Mesendoderm (in vitro differentiated cells): ENCODE results near the gene MSLN.

Experiments used
- DNase-seq: peaks from one replicate; pipeline ENCODE4 v3.0.0; 2013
- H2AK5ac ChIP-seq: 2 replicates; pipeline ENCODE4 v1.6.1; 2013; ENCODE audit warnings: low read length, inconsistent platforms
- H2BK120ac ChIP-seq: 2 replicates; pipeline ENCODE4 v1.6.1; 2013; ENCODE audit warnings: low read depth, mild to moderate bottlenecking, low read length, moderate library complexity, mixed read lengths
- H2BK15ac ChIP-seq: replicated peaks from 2 replicates; pipeline ENCODE4 v1.6.1; 2013; ENCODE audit warnings: low read depth, mild to moderate bottlenecking, moderate library complexity
- H2BK5ac ChIP-seq: 2 replicates; pipeline ENCODE4 v1.6.1; 2013; ENCODE audit warnings: low read length, inconsistent platforms
- H3K18ac ChIP-seq: 2 replicates; pipeline ENCODE4 v1.6.1; 2013; ENCODE audit warnings: mild to moderate bottlenecking, low read length, mixed read lengths
- H3K23ac ChIP-seq: one replicate; pipeline ENCODE4 v1.6.1; 2013; ENCODE audit warnings: low read length
- H3K27ac ChIP-seq: 2 replicates; pipeline ENCODE4 v1.5.1; 2013; ENCODE audit warnings: low read depth, mild to moderate bottlenecking, inconsistent platforms, low read length, moderate library complexity
- H3K27me3 ChIP-seq: 2 replicates; pipeline ENCODE4 v1.6.1; 2013; ENCODE audit warnings: low read length, control low read depth, mild to moderate bottlenecking, inconsistent platforms; ENCODE audit not compliant: insufficient read depth, poor library complexity
- H3K36me3 ChIP-seq: 2 replicates; pipeline ENCODE4 v1.6.1; 2013; ENCODE audit warnings: low read length, inconsistent platforms; ENCODE audit not compliant: control insufficient read depth, insufficient read depth
- H3K4ac ChIP-seq: one replicate; pipeline ENCODE4 v1.6.1; 2013; ENCODE audit warnings: low read depth, mild to moderate bottlenecking, low read length, moderate library complexity
- H3K4me1 ChIP-seq: 2 replicates; pipeline ENCODE4 v1.6.1; 2013; ENCODE audit warnings: low read depth, low read length, inconsistent platforms; ENCODE audit not compliant: control insufficient read depth
- H3K4me2 ChIP-seq: 2 replicates; pipeline ENCODE4 v1.6.1; 2013; ENCODE audit warnings: low read length
- H3K4me3 ChIP-seq: 2 replicates; pipeline ENCODE4 v1.5.1; 2013; ENCODE audit warnings: mild to moderate bottlenecking, low read length
- H3K56ac ChIP-seq: one replicate; pipeline ENCODE4 v1.6.1; 2013; ENCODE audit warnings: low read length
- H3K79me1 ChIP-seq: 2 replicates; pipeline ENCODE4 v1.6.1; 2013; ENCODE audit warnings: low read length, inconsistent platforms
- H3K79me2 ChIP-seq: 2 replicates; pipeline ENCODE4 v1.6.1; 2013; ENCODE audit warnings: mild to moderate bottlenecking, low read length; ENCODE audit not compliant: control insufficient read depth, insufficient read depth
- H3K9ac ChIP-seq: 2 replicates; pipeline ENCODE4 v1.6.1; 2013; ENCODE audit warnings: low read length, inconsistent platforms
- H4K5ac ChIP-seq: one replicate; pipeline ENCODE4 v1.6.1; 2013; ENCODE audit warnings: low read length
- H4K8ac ChIP-seq: one replicate; pipeline ENCODE4 v1.6.1; 2013; ENCODE audit warnings: low read depth, mild to moderate bottlenecking, control low read depth, low read length, moderate library complexity
- WGBS: extraction: QIAGEN DNeasy Blood & Tissue Kit; methylation state at CpG from one replicate; pipeline ENCODE4 v1.1.7; 2013; ENCODE audit warnings: low lambda C conversion rate, missing lambda C conversion rate; ENCODE audit not compliant: insufficient coverage; ENCODE audit errors: extremely low coverage; 5-methylcytosine and 5-hydroxymethylcytosine counted together

The MSLN gene

DNA sequence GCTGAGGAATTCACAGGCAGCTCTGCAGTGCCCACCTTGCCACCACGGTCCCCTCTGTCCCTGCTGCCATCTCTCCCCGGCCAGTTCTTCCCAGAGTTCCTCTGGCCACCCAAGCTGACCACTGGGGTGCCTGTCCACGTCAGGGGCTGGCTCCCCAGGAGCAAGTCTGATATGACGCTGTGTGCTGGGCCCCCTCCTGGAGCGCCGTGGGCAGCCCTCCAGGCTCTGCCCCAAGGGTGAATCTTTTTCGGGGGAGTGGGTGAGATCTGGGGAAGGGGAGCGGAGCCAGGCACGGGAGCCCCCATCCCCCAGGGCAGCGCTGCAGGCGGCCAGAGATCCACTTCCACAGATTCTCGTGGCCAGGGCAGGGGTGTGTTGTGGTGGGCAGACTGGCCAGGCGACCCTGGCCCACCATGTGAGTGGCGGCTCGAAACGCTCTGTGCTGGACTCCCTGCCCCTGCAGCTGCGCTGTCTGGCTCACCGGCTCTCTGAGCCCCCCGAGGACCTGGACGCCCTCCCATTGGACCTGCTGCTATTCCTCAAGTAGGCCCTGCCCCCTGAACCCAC is 3.7 kb downstream of the MSLN start:
- Histone ChIP-seq H2BK120ac (no peak overlapping the region), H3K4me1 (no peaks in the 10 kb centered on the region), H3K36me3 (no peaks in the 10 kb centered on the region), H3K4ac (no peak overlapping the region), H3K18ac (no peak overlapping the region), H4K5ac (no peak overlapping the region), H3K4me3 (no peak overlapping the region), H3K23ac (no peak overlapping the region), H2BK5ac (no peak overlapping the region), H3K56ac (no peak overlapping the region), H3K4me2 (no peak overlapping the region), H3K27ac (no peak overlapping the region), H3K79me2 (no peaks in the 10 kb centered on the region), H3K9ac (no peak overlapping the region), H3K27me3 (no peaks in the 10 kb centered on the region), H2BK15ac (no peak overlapping the region), H4K8ac (no peak overlapping the region), H2AK5ac (no peak overlapping the region), H3K79me1 (no peaks in the 10 kb centered on the region)
- no CpG with 5 or more reads among the region's 20 CpGs for WGBS
- no peak for DNase-seq

GRCh38 chr16:764848-765487 is 4.4 kb downstream of the MSLN start:
- Histone ChIP-seq H3K4me1 (no peaks in the 10 kb centered on the region), H3K23ac (no peak overlapping the region), H2BK120ac (no peak overlapping the region), H3K4me2 (no peak overlapping the region), H2BK15ac (no peak overlapping the region), H4K8ac (no peak overlapping the region), H3K36me3 (no peaks in the 10 kb centered on the region), H3K56ac (no peak overlapping the region), H3K79me1 (no peaks in the 10 kb centered on the region), H2AK5ac (no peak overlapping the region), H2BK5ac (no peak overlapping the region), H3K4ac (no peak overlapping the region), H3K27ac (no peak overlapping the region), H3K4me3 (no peak overlapping the region), H3K27me3 (no peaks in the 10 kb centered on the region), H3K9ac (no peak overlapping the region), H4K5ac (no peak overlapping the region), H3K79me2 (no peaks in the 10 kb centered on the region), H3K18ac (no peak overlapping the region)
- no CpG with 5 or more reads among the region's 38 CpGs for WGBS
- DNase-seq, result no peak

DNA sequence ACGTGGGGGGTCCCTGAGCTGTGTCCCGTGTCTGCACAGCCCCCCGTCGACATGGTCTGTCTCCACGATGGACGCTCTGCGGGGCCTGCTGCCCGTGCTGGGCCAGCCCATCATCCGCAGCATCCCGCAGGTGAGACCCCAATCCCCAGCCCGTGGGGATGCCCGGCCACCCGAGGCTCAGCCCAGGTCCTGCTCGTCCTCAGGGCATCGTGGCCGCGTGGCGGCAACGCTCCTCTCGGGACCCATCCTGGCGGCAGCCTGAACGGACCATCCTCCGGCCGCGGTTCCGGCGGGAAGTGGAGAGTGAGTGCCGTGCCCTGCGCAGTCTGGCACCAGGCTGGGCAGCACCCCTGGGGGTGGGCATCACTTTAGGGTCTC is 4.9 kb downstream of the MSLN start:
- no peaks in the 10 kb centered on the region for H3K79me2 ChIP-seq
- no peak overlapping the region for H3K27ac ChIP-seq
- H2AK5ac ChIP-seq, result no peak overlapping the region
- H3K56ac ChIP-seq, result no peak overlapping the region
- no peak overlapping the region for H3K4me3 ChIP-seq
- WGBS, result no CpG with 5 or more reads among the region's 29 CpGs
- no peaks in the 10 kb centered on the region for H3K36me3 ChIP-seq
- no peak overlapping the region for H3K23ac ChIP-seq
- no peak overlapping the region for H3K4me2 ChIP-seq
- no peak overlapping the region for H4K8ac ChIP-seq
- DNase-seq, result no peak
- no peaks in the 10 kb centered on the region for H3K4me1 ChIP-seq
- H4K5ac ChIP-seq, result no peak overlapping the region
- H3K4ac ChIP-seq, result no peak overlapping the region
- no peak overlapping the region for H2BK120ac ChIP-seq
- no peak overlapping the region for H3K18ac ChIP-seq
- no peak overlapping the region for H3K9ac ChIP-seq
- H3K27me3 ChIP-seq, result no peaks in the 10 kb centered on the region
- H2BK15ac ChIP-seq, result no peak overlapping the region
- no peak overlapping the region for H2BK5ac ChIP-seq
- H3K79me1 ChIP-seq, result no peaks in the 10 kb centered on the region

DNA sequence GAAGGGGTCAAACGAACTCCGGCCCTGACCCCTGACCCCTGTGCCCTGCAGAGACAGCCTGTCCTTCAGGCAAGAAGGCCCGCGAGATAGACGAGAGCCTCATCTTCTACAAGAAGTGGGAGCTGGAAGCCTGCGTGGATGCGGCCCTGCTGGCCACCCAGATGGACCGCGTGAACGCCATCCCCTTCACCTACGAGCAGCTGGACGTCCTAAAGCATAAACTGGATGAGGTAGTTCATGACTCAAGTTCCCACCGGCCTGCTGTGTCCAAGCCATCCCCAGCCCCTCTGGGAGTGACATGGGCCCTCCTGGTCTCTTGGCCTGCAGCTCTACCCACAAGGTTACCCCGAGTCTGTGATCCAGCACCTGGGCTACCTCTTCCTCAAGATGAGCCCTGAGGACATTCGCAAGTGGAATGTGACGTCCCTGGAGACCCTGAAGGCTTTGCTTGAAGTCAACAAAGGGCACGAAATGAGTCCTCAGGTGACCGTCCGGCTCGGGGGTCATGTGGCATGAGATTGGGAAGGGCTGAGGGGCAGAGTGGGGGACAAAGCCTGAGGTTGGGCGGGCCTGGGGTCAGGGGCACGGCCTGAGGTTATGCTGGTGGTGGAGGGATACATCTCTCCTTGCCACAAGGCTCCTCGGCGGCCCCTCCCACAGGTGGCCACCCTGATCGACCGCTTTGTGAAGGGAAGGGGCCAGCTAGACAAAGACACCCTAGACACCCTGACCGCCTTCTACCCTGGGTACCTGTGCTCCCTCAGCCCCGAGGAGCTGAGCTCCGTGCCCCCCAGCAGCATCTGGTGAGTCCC is 5.7 kb downstream of the MSLN start:
- Histone ChIP-seq H3K4ac (no peak overlapping the region), H3K27ac (no peak overlapping the region), H2AK5ac (no peak overlapping the region), H4K5ac (no peak overlapping the region), H2BK120ac (no peak overlapping the region), H3K27me3 (no peaks in the 10 kb centered on the region), H4K8ac (no peak overlapping the region), H3K9ac (no peak overlapping the region), H3K56ac (no peak overlapping the region), H3K18ac (no peak overlapping the region), H3K4me1 (no peaks in the 10 kb centered on the region), H3K79me2 (no peaks in the 10 kb centered on the region), H2BK15ac (no peak overlapping the region), H3K79me1 (no peaks in the 10 kb centered on the region), H3K4me3 (no peak overlapping the region), H3K4me2 (no peak overlapping the region), H3K23ac (no peak overlapping the region), H3K36me3 (no peaks in the 10 kb centered on the region), H2BK5ac (no peak overlapping the region)
- no CpG with 5 or more reads among the region's 29 CpGs for WGBS
- no peak for DNase-seq

DNA sequence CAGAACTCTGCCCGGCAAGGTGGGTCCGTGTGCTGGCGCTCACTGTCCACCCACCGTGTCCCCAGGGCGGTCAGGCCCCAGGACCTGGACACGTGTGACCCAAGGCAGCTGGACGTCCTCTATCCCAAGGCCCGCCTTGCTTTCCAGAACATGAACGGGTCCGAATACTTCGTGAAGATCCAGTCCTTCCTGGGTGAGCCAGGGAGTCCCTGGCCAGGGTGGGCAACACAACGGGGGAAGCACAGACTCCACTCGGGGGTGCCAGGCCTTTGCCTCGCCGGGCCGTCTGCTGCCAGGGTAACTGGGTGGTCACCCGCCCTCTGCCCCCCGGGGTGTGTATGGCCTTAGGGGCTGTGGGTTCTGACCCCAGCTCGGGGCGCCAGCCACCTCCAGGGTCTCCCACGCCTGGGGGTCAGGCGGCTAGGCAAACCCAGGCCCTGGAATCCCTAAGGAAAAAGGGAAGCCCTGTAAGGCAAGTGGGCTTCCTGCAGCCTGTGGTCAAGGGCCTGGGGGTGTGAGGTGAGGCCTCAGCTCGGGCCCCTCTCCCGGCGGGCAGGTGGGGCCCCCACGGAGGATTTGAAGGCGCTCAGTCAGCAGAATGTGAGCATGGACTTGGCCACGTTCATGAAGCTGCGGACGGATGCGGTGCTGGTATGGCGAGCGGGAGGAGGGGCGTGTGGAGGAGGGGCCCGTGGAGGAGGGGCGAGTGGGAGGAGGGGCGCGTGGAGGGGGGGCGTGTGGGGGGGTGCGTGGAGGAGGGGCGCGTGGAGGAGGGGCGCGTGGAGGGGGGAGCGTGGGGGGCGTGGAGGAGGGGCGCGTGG is 6.5 kb downstream of the MSLN start:
- Histone ChIP-seq H3K4me3 (no peak overlapping the region), H3K27ac (no peak overlapping the region), H2BK5ac (no peak overlapping the region), H3K56ac (no peak overlapping the region), H2AK5ac (no peak overlapping the region), H3K79me2 (no peaks in the 10 kb centered on the region), H3K36me3 (no peaks in the 10 kb centered on the region), H3K9ac (no peak overlapping the region), H3K18ac (no peak overlapping the region), H3K4ac (no peak overlapping the region), H2BK15ac (no peak overlapping the region), H3K23ac (no peak overlapping the region), H3K27me3 (no peaks in the 10 kb centered on the region), H4K8ac (no peak overlapping the region), H4K5ac (no peak overlapping the region), H3K4me1 (no peaks in the 10 kb centered on the region), H2BK120ac (no peak overlapping the region), H3K79me1 (no peaks in the 10 kb centered on the region), H3K4me2 (no peak overlapping the region)
- WGBS, result no CpG with 5 or more reads among the region's 48 CpGs
- DNase-seq, result no peak
